GM18498 (cell line): Measurements from ENCODE around the gene UBR4.

Experiments used
- ATAC-seq: cut with Tn5 transposase; IDR thresholded peaks from one replicate; pipeline ENCODE4 v1.9.1; 2021; ENCODE audit warnings: mild to moderate bottlenecking, moderate library complexity; ENCODE audit not compliant: unreplicated experiment

UBR4 gene

DNA sequence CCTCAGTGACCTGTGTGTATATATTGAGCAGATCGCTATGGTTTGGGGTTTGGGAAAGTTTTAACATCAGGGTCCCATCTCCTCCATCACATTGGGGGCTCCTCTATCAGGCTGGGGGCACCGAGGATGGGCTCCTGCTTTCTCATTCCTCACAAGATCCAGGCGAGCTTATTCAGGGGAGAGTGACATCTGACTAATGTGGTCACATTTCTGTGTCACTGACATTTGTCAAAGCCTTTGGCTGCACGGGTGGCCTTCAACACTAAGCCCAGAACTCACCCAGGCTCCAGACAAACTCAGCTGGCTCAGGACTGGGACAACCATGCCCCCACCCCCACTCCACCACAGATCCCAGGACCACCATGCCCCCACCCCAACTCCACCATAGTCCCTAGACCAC lies 150.3 kb downstream of the UBR4 start:
- ATAC-seq = no peak

DNA sequence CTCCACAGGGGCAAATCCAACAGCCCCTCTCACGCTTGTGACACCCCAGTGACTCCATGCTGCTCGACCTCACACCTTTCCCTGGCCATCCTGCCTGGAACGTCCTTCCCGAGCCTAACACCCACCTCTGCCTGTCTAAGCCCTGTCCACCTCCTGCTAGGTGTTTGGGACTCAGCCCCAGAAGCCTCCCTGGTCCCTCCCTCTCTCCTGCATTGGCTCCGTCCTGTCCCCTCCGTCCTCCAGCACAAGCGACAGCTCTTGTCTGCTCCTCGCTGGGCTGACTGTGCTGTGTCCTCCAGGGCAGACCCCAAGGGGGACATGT lies 151.6 kb downstream of the UBR4 start:
- no peak for ATAC-seq

- ATAC-seq = no peak
Measured at GRCh38 chr1:19057784-19058475, 152.1 kb downstream of the UBR4 start.

DNA sequence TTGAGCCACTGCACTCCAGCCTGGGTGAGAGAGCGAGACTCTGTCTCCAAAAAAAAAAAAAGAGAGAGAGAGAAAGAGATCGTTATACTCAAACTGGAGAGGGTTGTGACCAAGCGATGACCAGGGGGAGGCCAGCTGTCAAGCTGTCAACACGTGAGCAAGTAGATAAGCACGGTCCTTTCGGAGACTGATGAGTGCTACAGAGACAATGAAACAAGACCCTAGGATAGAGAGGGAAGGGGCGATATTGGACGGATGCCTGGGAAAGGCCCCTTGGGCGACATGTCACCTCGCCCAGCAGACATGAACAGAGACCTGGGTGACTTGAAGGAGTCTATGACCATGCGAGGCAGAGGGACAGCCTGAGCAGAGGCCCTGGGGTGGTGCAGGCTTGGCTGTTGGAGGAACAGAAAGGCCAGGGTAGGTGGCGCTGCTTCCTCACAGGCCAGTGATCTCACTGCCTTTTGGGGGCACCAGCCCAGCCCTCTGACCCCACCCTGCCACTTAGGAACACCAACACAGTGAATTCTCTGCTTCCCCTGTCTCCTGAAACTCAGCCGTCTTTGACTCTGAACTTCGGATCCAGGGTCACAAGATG lies 152.8 kb downstream of the UBR4 start:
- ATAC-seq = no peak

GRCh38 chr1:19055701-19056100 lies 154.4 kb downstream of the UBR4 start:
- no peak for ATAC-seq

DNA sequence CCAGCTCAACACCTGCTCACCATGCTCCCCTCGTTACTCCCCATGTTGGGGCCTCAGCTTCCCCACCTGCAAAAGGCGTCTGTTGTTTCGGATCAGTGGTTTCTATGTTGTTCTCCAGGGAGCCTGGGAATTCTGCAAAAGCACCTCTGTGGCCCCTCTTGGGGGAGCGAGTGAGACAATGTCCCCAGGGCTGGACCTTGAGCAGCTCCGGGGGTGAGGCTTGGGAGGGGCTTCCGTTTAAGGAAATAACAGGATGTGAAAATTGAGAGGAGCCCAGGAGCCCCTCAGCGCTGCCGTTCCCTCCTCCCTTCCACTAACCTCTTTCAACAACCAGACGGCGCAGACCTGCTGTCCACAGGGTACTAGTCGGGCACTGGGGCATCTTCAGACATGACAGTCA lies 155.1 kb downstream of the UBR4 start:
- no peak for ATAC-seq

DNA sequence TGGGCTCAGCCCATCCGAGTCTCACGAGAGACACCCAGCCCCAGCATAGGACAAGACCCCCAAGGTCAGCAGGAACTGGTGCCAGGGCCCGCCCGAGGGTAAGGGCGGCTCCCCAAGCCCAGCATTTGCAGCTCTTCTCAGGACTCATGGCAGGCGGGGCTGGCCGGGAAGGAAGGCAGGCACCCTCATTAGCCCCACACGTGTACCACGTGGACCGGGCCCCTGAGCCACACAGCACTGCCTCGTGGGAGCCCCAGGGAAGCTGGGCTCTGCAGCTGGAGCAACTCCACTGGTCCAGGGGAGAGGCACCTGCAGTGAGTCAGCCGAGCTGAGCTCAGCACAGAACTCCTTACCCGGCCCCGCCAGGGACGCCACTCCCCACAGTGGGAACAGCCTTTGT lies 155.8 kb downstream of the UBR4 start:
- ATAC-seq = no peak

GRCh38 chr1:19053486-19053885 lies 156.6 kb downstream of the UBR4 start:
- ATAC-seq = no peak

DNA sequence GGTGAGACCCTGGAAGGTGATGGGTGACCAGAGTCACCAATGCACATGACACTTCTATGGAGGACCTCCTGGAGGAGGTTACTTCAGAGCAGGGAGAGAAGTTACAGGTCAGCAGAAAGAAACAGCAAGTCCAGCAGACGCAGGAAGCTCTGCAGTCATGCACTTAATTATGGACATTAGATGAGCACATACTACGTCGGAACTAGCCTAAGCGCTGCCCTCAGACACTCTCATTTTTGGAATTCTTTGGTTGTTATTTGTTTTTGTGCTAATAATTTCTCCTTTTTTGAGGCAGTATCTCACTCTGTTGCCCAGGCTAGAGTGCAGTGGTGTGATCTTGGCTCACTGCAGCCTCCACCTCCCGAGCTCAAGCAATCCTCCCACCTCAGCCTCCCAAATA lies 160.3 kb downstream of the UBR4 start:
- ATAC-seq = no peak

DNA sequence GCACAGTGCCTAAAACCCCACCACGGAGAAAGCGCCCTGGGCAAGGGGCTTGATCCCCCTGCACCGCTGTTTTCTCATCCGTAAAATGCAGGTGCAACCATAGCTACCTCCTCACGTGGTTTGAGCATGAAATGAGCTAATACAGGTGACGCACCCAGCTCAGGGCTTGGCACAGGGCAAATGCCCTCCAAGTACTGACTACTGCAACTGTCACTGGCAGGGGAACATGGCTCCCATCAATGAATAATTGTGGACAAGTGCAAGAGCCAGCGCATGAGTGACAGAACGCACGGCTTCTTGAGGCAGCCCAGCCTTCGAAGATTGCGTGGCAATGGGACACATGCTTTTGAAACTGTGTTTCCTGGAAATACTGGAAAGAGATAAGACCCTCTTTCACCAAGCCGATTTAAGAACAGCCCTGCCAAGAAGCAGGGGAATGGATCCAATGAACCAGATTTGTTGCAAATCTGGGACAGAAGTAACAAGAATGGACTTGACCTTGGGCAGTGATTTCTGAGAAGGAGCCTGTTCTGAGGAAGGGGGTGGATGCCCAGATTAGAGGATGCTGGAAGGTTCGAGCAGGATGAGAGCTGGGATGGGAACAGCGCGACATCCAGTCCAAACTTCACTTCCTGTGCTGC lies 160.8 kb downstream of the UBR4 start:
- ATAC-seq = no peak

DNA sequence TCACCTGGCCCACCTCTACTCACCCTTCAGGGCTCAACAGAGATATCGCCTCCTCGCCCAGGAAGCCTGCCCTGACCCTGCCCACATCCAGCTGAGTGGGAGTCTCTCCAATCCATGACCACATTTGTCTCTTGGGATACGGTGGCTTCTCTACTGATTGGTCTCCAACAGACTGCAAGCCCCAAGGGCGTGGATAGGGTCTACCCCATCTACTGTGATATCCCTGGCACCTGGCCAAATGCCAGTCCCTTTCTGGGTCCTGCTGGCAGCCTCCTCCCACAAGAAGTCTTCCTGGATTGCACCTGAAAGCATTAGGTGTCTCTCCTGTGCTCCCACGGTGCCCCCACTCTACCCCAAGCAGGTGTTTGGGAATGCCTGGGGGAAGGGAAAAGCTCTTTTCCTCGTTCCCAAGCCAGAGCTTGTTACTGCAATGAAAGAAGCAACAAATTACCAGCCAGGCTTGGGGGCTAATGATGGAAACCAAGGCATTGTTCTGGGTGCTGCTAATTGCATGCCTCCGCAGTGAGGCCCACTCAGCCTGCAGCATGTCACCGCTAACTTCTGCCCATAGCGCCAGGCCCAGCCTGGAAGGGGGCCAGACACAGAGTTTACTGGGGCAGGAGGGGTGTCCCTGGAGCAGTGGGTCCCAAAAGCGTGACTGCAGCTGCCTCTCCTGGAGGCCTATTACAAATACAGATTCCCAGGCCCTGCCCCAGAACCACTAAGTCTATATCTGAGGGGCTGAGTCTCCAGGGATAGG lies 162.9 kb downstream of the UBR4 start:
- ATAC-seq = no peak

DNA sequence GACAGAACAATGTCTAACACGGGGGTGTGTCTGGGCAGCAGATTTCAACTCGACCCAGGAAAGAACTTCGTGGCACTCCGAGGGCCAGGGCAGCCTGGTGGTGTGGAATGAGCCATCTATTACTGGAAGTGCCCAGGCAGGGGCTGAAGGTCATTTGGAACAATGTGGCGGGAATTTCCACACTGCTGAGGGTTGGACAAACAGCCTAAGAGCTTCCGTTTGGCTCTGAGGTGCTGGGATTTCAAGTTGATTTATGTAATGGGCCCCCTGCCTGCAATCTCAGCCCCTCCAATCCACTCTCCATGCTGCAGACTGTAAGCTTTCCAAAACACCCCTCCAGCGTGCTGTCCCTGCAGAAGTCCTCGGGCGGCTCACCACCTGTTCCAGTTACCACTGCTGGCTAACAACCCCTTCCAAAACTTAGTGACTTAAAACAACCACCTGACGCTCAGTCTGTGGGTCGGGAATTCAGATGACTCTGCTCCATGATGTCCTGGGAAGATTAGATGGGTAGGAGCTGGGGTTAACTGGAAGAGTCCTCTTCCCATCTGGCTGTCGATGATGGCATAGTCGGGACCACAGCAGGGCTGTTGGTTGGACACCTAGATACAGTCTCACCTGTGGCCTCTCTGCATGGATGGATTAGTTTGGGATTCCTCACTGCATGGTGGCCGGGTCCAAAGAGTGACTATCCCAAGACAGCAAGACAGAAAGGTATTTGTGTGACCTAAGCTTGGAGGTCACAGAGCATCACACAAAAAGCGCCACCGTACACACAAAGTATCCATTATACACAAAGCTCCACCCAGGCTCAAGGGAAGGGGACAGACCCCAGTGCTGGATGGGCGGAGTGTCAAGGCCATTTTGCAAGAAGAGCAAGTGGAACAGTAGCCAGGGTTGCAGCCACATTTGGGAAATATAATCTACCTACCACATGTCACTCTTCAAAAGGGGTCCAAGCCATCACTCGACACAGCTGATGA lies 163.9 kb downstream of the UBR4 start:
- ATAC-seq = no peak

DNA sequence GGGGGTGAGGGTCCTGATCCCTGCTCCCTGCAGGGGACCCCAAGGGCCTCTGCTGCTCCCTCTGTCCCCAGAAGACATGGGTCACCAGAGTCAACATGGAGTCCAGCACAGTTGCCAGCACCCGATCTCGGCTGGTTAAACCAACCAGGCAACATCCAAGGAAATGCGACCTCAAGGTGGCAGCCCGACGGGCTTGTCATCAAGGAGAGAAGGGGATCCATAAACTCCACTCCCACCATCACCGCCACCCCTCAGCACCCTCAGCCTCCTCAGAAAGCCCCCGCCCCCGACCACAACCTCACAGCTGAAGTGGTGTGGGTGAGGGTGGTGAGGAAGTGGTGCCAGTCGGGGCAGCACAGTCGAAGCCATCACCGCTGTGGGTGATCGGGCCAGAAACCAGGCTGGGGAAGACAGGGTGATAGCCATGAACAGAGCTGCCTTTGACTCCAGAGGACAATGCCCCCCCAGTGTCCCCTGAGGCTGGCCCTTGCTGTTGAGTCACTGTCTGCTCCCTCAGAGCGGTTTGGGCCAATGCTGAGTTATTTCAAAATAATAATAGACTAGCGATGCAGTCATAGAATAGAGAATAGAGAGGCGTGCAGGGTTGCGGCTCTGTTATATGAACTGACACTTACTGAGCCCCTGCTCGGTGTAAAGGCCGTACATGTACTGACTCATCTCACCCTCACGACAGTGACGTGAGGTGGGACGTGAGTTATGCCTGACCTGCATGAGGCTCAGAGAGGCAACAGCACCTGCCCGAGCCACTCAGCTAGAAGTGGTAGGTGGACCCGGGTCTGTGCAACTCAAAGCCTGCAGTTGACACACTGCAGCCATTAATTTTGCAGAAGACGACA lies 164.9 kb downstream of the UBR4 start:
- no peak for ATAC-seq

DNA sequence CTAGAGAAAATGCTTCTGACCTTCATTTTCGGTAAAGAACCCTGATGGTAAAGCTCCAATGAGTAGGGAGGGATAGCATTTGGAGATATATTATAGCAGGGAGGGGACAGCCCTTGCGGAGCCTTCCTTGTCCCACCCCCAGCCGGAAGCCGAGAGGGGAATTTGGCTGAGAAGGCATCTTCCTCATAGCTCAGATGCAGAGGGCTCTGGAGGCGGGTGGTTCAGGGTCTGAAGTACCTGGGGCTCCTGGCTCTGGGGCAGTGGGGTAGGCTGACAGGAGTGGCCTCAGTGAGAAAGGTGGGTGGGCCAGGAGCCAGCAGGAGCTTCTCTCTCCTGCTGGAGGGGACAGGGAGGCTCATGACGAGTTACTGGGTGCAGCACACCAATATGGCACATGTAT lies 165.6 kb downstream of the UBR4 start:
- ATAC-seq = no peak

DNA sequence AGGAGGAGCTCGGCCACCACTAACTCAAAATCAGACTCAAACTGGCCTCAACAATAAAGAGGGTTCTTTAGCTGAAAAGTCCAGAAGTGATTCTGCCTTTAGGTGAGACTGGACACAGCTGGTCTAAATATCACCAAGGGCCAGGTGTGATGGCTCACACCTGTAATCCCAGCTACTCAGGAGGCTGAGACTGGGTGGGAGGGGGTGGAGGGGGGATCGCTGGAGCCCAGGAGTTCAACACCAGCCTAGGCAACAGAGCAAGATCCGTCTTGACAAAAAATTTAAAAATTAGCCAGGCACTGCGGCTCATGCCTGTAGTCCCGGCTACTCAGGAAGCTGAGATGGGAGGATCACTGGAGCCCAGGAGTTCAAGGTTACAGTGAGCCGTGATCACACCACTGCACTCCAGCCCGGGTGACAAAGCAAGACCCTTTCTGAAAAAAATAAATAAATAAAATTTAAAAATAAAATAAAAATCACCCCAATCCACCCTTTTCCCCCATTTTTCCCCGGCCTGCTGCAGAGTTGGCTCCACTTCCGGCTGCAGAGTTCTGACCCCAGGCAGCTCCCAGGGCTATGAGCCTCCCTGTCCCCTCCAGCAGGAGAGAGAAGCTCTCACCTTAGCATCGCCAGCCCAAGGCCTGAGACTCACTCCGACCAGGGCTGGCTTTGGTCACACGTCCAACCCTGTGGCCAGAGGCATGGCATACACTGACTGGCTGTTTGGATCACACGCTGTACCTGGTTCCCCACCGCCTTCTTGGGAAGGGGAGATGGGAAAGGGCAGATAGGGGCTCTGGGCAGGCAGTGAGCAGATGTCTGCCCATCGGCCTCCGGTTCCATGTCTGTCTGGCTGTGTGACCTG lies 166.3 kb downstream of the UBR4 start:
- ATAC-seq = no peak

GRCh38 chr1:19042675-19043578 lies 167.1 kb downstream of the UBR4 start:
- no peak for ATAC-seq

GRCh38 chr1:19040010-19040680 lies 169.9 kb downstream of the UBR4 start:
- ATAC-seq = no peak
